ENCODE measurements around the gene CCN2.

CCN2 gene

GRCh38 chr6:131955876-131956275 is 4.7 kb upstream of the CCN2 start:
- no peaks in the 10 kb centered on the region for H3K27me3 ChIP-seq (ENCODE audit: insufficient read depth, low read length)
- WGBS (ENCODE audit: extremely low coverage, insufficient coverage, insufficient read length): no CpG with 5 or more reads among the region's 1 CpG
- no peak overlapping the region for H3K27ac ChIP-seq (ENCODE audit: low read depth, low read length)
- H3K14ac ChIP-seq (ENCODE audit: low read length): no peak overlapping the region
- peak overlapping the region; percentile 24 for H2BK120ac ChIP-seq (ENCODE audit: insufficient read depth, low read length, poor library complexity)
- no peak overlapping the region for H3K4me2 ChIP-seq (ENCODE audit: low read length)
- no peak overlapping the region for H2AFZ ChIP-seq (ENCODE audit: insufficient read depth, low read length, poor library complexity)
- peaks cover 2 to 7% of the 10 kb centered on the region in 2 experiments for H3K4me1 ChIP-seq (ENCODE audit: control insufficient read depth in 1 of 2, insufficient read depth in 2 of 2, low read length in 2 of 2)
- H3K4me3 ChIP-seq (ENCODE audit: low read depth, low read length): no peak overlapping the region
- H3K18ac ChIP-seq (ENCODE audit: low read length): no peak overlapping the region
- no peak overlapping the region for H2AK5ac ChIP-seq (ENCODE audit: low read length)
- no peak overlapping the region for H4K12ac ChIP-seq (ENCODE audit: low read depth, low read length)
- H3K9me3 ChIP-seq (ENCODE audit: insufficient read depth, low read depth, low read length): no peaks in the 10 kb centered on the region
- H2BK12ac ChIP-seq (ENCODE audit: low read length): no peak overlapping the region
- no peak overlapping the region for H4K8ac ChIP-seq (ENCODE audit: low read depth, low read length)
- H4K91ac ChIP-seq (ENCODE audit: low read depth, low read length): no peak overlapping the region
- H3K36me3 ChIP-seq (ENCODE audit: control insufficient read depth in 1 of 2, insufficient read depth in 2 of 2, low read length in 2 of 2): no peaks in the 10 kb centered on the region
- no peak overlapping the region for H3K9ac ChIP-seq (ENCODE audit: low read length)
- H3K4ac ChIP-seq (ENCODE audit: low read depth, low read length): no peak overlapping the region
- H3K79me2 ChIP-seq (ENCODE audit: control insufficient read depth, insufficient read depth, low read length, poor library complexity): peaks cover 2% of the 10 kb centered on the region
- DNase-seq: no peak
- peaks cover 7% of the 10 kb centered on the region for H3K79me1 ChIP-seq (ENCODE audit: low read length)
- no peak overlapping the region for H2BK5ac ChIP-seq (ENCODE audit: low read depth, low read length, poor library complexity)
- no peak overlapping the region for H3K23ac ChIP-seq (ENCODE audit: low read length)

- H3K9ac ChIP-seq (ENCODE audit: low read length): no peak overlapping the region
- no peak for DNase-seq
- H3K36me3 ChIP-seq (ENCODE audit: control insufficient read depth in 1 of 2, insufficient read depth in 2 of 2, low read length in 2 of 2): peaks cover 0 to 2% of the 10 kb centered on the region in 2 experiments
- H2BK5ac ChIP-seq (ENCODE audit: low read depth, low read length, poor library complexity): no peak overlapping the region
- no peak overlapping the region for H2AK5ac ChIP-seq (ENCODE audit: low read length)
- H3K9me3 ChIP-seq (ENCODE audit: insufficient read depth, low read depth, low read length): no peaks in the 10 kb centered on the region
- no peaks in the 10 kb centered on the region for H3K27me3 ChIP-seq (ENCODE audit: insufficient read depth, low read length)
- WGBS (ENCODE audit: extremely low coverage, insufficient coverage, insufficient read length): no CpG with 5 or more reads among the region's 6 CpGs
- H3K4me3 ChIP-seq (ENCODE audit: low read depth, low read length): no peak overlapping the region
- no peak overlapping the region for H3K18ac ChIP-seq (ENCODE audit: low read length)
- no peak overlapping the region for H2AFZ ChIP-seq (ENCODE audit: insufficient read depth, low read length, poor library complexity)
- H4K12ac ChIP-seq (ENCODE audit: low read depth, low read length): no peak overlapping the region
- peaks cover 11% of the 10 kb centered on the region for H3K79me1 ChIP-seq (ENCODE audit: low read length)
- H3K79me2 ChIP-seq (ENCODE audit: control insufficient read depth, insufficient read depth, low read length, poor library complexity): peaks cover 5% of the 10 kb centered on the region
- no peak overlapping the region for H2BK12ac ChIP-seq (ENCODE audit: low read length)
- no peak overlapping the region for H3K4me2 ChIP-seq (ENCODE audit: low read length)
- H4K91ac ChIP-seq (ENCODE audit: low read depth, low read length): no peak overlapping the region
- no peak overlapping the region for H4K8ac ChIP-seq (ENCODE audit: low read depth, low read length)
- peaks cover 3 to 9% of the 10 kb centered on the region in 2 experiments for H3K4me1 ChIP-seq (ENCODE audit: control insufficient read depth in 1 of 2, insufficient read depth in 2 of 2, low read length in 2 of 2)
- H3K14ac ChIP-seq (ENCODE audit: low read length): no peak overlapping the region
- no peak overlapping the region for H3K4ac ChIP-seq (ENCODE audit: low read depth, low read length)
- peak overlapping the region; percentile 63 for H2BK120ac ChIP-seq (ENCODE audit: insufficient read depth, low read length, poor library complexity)
- H3K27ac ChIP-seq (ENCODE audit: low read depth, low read length): no peak overlapping the region
- H3K23ac ChIP-seq (ENCODE audit: low read length): no peak overlapping the region
Measured at GRCh38 chr6:131955192-131955591, 4.0 kb upstream of the CCN2 start.

DNA sequence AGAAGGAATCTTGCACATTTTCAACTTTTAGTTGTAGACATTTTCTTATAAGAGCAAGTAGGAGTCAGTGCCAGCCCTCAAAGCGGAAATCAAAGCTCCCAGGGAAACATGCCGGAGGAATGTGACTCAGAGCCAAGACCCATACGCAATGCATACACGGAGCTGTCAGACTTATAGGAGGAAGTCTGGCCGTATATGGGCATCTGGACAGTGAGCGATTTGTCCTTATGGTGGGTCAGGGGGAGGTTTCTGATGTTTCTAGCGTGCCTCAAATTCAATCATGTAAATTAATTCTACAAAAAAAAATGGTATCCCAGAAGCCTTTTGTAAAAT is 3.6 kb upstream of the CCN2 start:
- Histone ChIP-seq H3K18ac (ENCODE audit: low read length) (no peak overlapping the region), H3K4ac (ENCODE audit: low read depth, low read length) (no peak overlapping the region), H3K36me3 (ENCODE audit: control insufficient read depth in 1 of 2, insufficient read depth in 2 of 2, low read length in 2 of 2) (peaks cover 0 to 4% of the 10 kb centered on the region in 2 experiments), H3K4me3 (ENCODE audit: low read depth, low read length) (no peak overlapping the region), H3K4me1 (ENCODE audit: control insufficient read depth in 1 of 2, insufficient read depth in 2 of 2, low read length in 2 of 2) (peaks cover 7 to 14% of the 10 kb centered on the region in 2 experiments), H3K79me2 (ENCODE audit: control insufficient read depth, insufficient read depth, low read length, poor library complexity) (peaks cover 5% of the 10 kb centered on the region), H4K8ac (ENCODE audit: low read depth, low read length) (no peak overlapping the region), H2AFZ (ENCODE audit: insufficient read depth, low read length, poor library complexity) (no peak overlapping the region), H3K9ac (ENCODE audit: low read length) (no peak overlapping the region), H2AK5ac (ENCODE audit: low read length) (no peak overlapping the region), H3K23ac (ENCODE audit: low read length) (no peak overlapping the region), H3K9me3 (ENCODE audit: insufficient read depth, low read depth, low read length) (no peaks in the 10 kb centered on the region), H3K27me3 (ENCODE audit: insufficient read depth, low read length) (no peaks in the 10 kb centered on the region), H3K14ac (ENCODE audit: low read length) (no peak overlapping the region), H3K4me2 (ENCODE audit: low read length) (no peak overlapping the region), H4K91ac (ENCODE audit: low read depth, low read length) (no peak overlapping the region), H2BK12ac (ENCODE audit: low read length) (no peak overlapping the region), H2BK120ac (ENCODE audit: insufficient read depth, low read length, poor library complexity) (no peak overlapping the region), H3K79me1 (ENCODE audit: low read length) (peaks cover 12% of the 10 kb centered on the region), H4K12ac (ENCODE audit: low read depth, low read length) (no peak overlapping the region), H2BK5ac (ENCODE audit: low read depth, low read length, poor library complexity) (no peak overlapping the region), H3K27ac (ENCODE audit: low read depth, low read length) (peak overlapping the region; percentile 19)
- WGBS (ENCODE audit: extremely low coverage, insufficient coverage, insufficient read length): no CpG with 5 or more reads among the region's 7 CpGs
- DNase-seq: peak; percentile 41 to 79

DNA sequence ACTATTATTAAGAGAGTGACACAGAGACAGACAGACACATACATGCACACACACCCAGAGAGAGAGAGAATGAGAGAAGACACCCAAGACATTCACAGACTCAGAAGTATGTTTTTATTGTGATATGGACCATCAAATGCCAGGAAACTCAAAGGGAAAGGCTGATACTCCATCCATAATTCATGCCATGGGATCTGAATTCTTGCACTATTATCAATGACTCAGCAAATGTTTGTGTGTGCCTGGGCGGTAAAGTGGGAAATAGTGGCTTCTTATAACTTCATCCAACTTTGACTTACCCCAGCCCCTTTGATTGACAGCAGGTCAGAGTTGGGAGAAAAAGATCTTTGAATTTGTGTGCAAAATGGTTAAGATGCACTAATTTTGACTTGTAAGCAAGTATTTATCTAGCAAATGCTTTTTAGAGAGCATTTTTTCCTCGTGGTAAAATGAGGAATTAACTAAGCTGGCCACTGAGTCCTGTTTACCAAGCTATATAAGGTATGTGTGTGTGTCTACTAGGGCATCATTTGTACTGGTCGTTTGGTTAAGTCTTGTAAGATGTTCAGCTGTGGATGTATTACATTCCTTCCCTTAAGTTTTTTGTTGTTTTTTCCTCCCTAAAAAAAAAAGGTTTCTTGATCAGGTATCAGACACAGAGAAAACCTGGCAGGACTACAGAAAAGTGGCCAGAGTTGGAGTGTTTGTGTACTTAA is 3.0 kb upstream of the CCN2 start:
- Histone ChIP-seq H4K12ac (ENCODE audit: low read depth, low read length) (no peak overlapping the region), H3K27ac (ENCODE audit: low read depth, low read length) (peak overlapping the region; percentile 19), H2BK5ac (ENCODE audit: low read depth, low read length, poor library complexity) (no peak overlapping the region), H4K91ac (ENCODE audit: low read depth, low read length) (no peak overlapping the region), H3K4ac (ENCODE audit: low read depth, low read length) (no peak overlapping the region), H2AFZ (ENCODE audit: insufficient read depth, low read length, poor library complexity) (no peak overlapping the region), H3K4me1 (ENCODE audit: control insufficient read depth in 1 of 2, insufficient read depth in 2 of 2, low read length in 2 of 2) (peaks cover 7 to 16% of the 10 kb centered on the region in 2 experiments), H3K4me2 (ENCODE audit: low read length) (no peak overlapping the region), H3K9ac (ENCODE audit: low read length) (no peak overlapping the region), H3K4me3 (ENCODE audit: low read depth, low read length) (no peak overlapping the region), H3K79me2 (ENCODE audit: control insufficient read depth, insufficient read depth, low read length, poor library complexity) (peaks cover 5% of the 10 kb centered on the region), H3K18ac (ENCODE audit: low read length) (no peak overlapping the region), H3K9me3 (ENCODE audit: insufficient read depth, low read depth, low read length) (no peaks in the 10 kb centered on the region), H3K27me3 (ENCODE audit: insufficient read depth, low read length) (no peaks in the 10 kb centered on the region), H2AK5ac (ENCODE audit: low read length) (no peak overlapping the region), H3K23ac (ENCODE audit: low read length) (no peak overlapping the region), H3K14ac (ENCODE audit: low read length) (no peak overlapping the region), H3K36me3 (ENCODE audit: control insufficient read depth in 1 of 2, insufficient read depth in 2 of 2, low read length in 2 of 2) (peaks cover under 1 to 5% of the 10 kb centered on the region in 2 experiments), H2BK120ac (ENCODE audit: insufficient read depth, low read length, poor library complexity) (no peak overlapping the region), H2BK12ac (ENCODE audit: low read length) (no peak overlapping the region), H3K79me1 (ENCODE audit: low read length) (peaks cover 11% of the 10 kb centered on the region), H4K8ac (ENCODE audit: low read depth, low read length) (no peak overlapping the region)
- WGBS (ENCODE audit: extremely low coverage, insufficient coverage, insufficient read length): no CpG with 5 or more reads among the region's 3 CpGs
- no peak for DNase-seq

Measured in trophoblast cell (in vitro differentiated cells and primary cell).